Heart right ventricle (tissue), 16 donors: ENCODE data around the gene RELL2. TPM values are rescaled to one million over a fixed set of nuclear protein-coding genes. Genes with fewer than 3 reads are reported as not detected.

Experiments used
- ATAC-seq, 8 donors: fragments of 200-7000 bp; cut with Tn5 transposase; one replicate each; pipeline ENCODE4 v1.9.1; 2020; ENCODE audit warnings: mild to moderate bottlenecking in 8 of 8, moderate library complexity in 8 of 8, moderate number of reproducible peaks in 1 of 8
- DNase-seq, 2 donors: peaks; one replicate each; pipeline ENCODE4 v3.0.0-alpha.2; 2020
- H3K27ac ChIP-seq, 10 donors: fragments of 200-600 bp; sonication (generic) in 2 of 10; one replicate each; pipeline versions ENCODE4 v1.5.0 to v1.8.0; 2020 to 2022; ENCODE audit warnings: mild to moderate bottlenecking in 3 of 10
- H3K27me3 ChIP-seq, 7 donors: fragments of 200-600 bp; one replicate each; pipeline ENCODE4 v1.8.0; 2021 to 2022; ENCODE audit warnings: mild to moderate bottlenecking in 2 of 7
- H3K36me3 ChIP-seq, 9 donors: fragments of 200-600 bp; sonication (generic) in 1 of 9; one replicate each; pipeline versions ENCODE4 v1.5.0 to v1.8.0; 2020 to 2022; ENCODE audit warnings: mild to moderate bottlenecking in 2 of 9
- H3K4me1 ChIP-seq, 9 donors: fragments of 200-600 bp; sonication (generic) in 1 of 9; one replicate each; pipeline versions ENCODE4 v1.5.0 to v1.8.0; 2020 to 2022; ENCODE audit warnings: mild to moderate bottlenecking in 4 of 9
- H3K4me3 ChIP-seq, 10 donors: fragments of 200-600 bp; sonication (generic) in 2 of 10; one replicate each; pipeline versions ENCODE4 v1.5.0 to v1.8.0; 2020 to 2022; ENCODE audit warnings: mild to moderate bottlenecking in 7 of 10, moderate library complexity in 2 of 10
- H3K9me3 ChIP-seq, 11 donors: fragments of 200-600 bp in 10 of 11; sonication (generic) in 2 of 11; one replicate each; pipeline versions ENCODE4 v1.5.0 to v1.8.0; 2013 to 2022; ENCODE audit warnings: mild to moderate bottlenecking in 2 of 11, control low read depth in 1 of 11, moderate library complexity in 1 of 11
- CTCF ChIP-seq, 9 donors: fragments of 200-600 bp; sonication (generic) in 2 of 9; IDR thresholded peaks; one replicate each; pipeline versions ENCODE4 v1.5.0 to v1.8.0; 2021 to 2022; ENCODE audit warnings: antibody characterized with exemption in 9 of 9, mild to moderate bottlenecking in 5 of 9, moderate library complexity in 1 of 9
- WGBS, 2 donors: extraction: QIAGEN DNeasy Blood & Tissue Kit; methylation state at CpG; one replicate each; pipeline ENCODE4 v1.1.7; 2013; ENCODE audit warnings: inconsistent platforms in 1 of 2; 5-methylcytosine and 5-hydroxymethylcytosine counted together
- intact Hi-C, 10 donors: fragments of 100-400 bp; cut with DNase I; formaldehyde crosslinking; loops; one replicate each; pipeline versions ENCODE4 v1.11.1 to v1.14.2; 2022
- polyA plus RNA-seq, 2 donors: library from polyadenylated mRNA; stranded (reverse); fragments of 200-250 nt; gene quantifications; one replicate each; pipeline ENCODE4 v1.2.3, GENCODE V29; 2013
- total RNA-seq, 10 donors: library from RNA; stranded (reverse); fragmentation: NEBNext Ultra II Directional in 3 of 10; extraction: Animal tissue kit (Norgen Biotek cat#: 25700) in 3 of 10; gene quantifications; one replicate each; pipeline versions ENCODE4 v1.2.1 to v1.2.4, GENCODE V29; 2021 to 2023
- donor health status: Arrhythmogenic right ventricular cardiomyopathy.
- donor health status: ischemic (EF 13 %, LVEDD 7.1; RV severe dilation, severe dysfunction).
- donor health status: healthy with polysubstance abuse.
- donor health status: DM: no; HTN: yes; CAD: no.
- donor health status: DM: no; HTN: no; CAD: no.
- donor health status: ischemic (EF 25% LVEDD 6.9; RV normal size, moderate dysfunction).
- donor health status: ischemic (EF 25% LVEDD 5.7; RV mildly dilated, moderate dysfunction).
- donor health status: healthy.
- donor health status: DM: yes; HTN: yes; CAD: no.
- donor health status: Ischemic cardiomyopathy.
- donor health status: ischemic (EF 35%, LVEDD 5.7; RV mildly dilated, moderate dysfunction).
- donor health status: nonischemic (EF 11% LVEDD 7.7; RV severe dilation, severe dysfunction).
- donor health status: DM: yes; HTN: yes; CAD: no.
- donor health status: PGD.
- donor health status: ischemic (EF 29% LVEDD 5.4; RV normal size, mild dysfunction).
- donor health status: nonischemic (EF 23%, LVEDD 6.1; RV moderate dilation, normal function).

The RELL2 gene
- total and polyA plus RNA-seq, 12 donors = 0.33 to 3.2 (median 0.64) TPM

DNA sequence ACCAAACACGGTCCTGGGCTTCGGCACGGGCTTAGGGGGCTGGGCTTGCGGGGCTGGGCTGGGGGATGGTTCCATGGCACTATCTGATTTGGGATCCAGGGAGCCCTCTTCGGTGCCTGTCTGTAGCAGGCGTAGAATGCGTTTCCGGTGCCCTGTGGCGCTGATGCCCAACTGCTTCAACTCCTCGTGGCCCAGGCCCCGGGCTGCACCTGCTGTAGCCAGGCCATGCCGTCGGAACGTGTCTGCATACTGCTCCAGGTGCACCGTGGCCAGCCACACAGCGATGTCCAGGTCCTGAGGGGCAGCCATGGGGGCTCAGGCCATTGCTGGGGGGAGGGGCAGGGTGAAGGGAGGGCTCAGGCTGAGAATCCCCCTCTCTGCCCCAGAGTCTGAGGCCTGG is 43.4 kb downstream of the RELL2 start:
- H3K9me3 ChIP-seq = no peaks in the 10 kb centered on the region
- H3K4me1 ChIP-seq = peaks cover 2 to 75% (median 39%) of the 10 kb centered on the region in 9 donors
- H3K36me3 ChIP-seq = peaks cover 0 to 44% (median 0%) of the 10 kb centered on the region in 9 donors
- H3K27me3 ChIP-seq = no peaks in the 10 kb centered on the region
- no peak for TF ChIP-seq CTCF (IDR thresholded peaks at IDR 0.05)
- no peak for DNase-seq
- intact Hi-C loops = loop anchor here in 1 of 10 donors (5.0 kb wide), 1 partner anchor 202 kb away; no protein-coding TSS in a partner anchor
- 63 to 77% methylated on average over 16 of the region's 16 CpGs for WGBS, 2 donors
- peak overlapping the region; percentile 59 to 96 (median 90) for H3K27ac ChIP-seq
- no peak for ATAC-seq
- peak overlapping the region in 9 of 10 donors; percentile 17 to 68 (median 59) for H3K4me3 ChIP-seq

DNA sequence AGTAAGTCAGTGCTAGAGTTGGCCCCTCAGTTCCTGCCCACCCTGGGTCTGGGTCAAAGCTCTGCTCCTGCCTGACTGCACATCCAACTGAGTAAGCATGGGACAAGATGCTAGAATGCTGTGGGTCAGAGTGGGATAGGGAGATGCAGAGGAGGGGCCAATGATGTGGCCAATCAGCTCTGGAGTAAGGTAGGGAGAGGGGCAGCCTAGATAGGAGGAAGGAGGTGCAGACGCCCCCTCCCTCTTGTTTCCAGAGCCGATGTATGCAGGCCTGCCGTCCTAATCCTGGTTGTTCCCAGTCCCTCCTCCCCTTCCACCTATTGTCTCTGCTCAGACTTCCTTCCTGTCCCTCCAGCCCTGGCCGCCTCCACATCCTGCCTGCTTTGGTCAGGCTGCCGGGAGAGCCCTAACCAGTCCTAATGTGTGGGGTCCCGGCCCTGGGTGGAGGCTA is 44.0 kb downstream of the RELL2 start:
- Histone ChIP-seq H3K4me1 (peaks cover 2 to 75% (median 39%) of the 10 kb centered on the region in 9 donors), H3K4me3 (peak overlapping the region in 9 of 10 donors; percentile 42 to 68 (median 59)), H3K36me3 (peaks cover 0 to 38% (median 0%) of the 10 kb centered on the region in 9 donors), H3K9me3 (no peaks in the 10 kb centered on the region), H3K27me3 (no peaks in the 10 kb centered on the region), H3K27ac (peak overlapping the region; percentile 76 to 96 (median 90))
- no peak for TF ChIP-seq CTCF (IDR thresholded peaks at IDR 0.05)
- DNase-seq = peak; percentile 68 to 88
- ATAC-seq = peak; percentile 60 to 87 (median 78)
- intact Hi-C loops = loop anchor here in 1 of 10 donors (5.0 kb wide), 1 partner anchor 202 kb away; no protein-coding TSS in a partner anchor
- 43 to 49% methylated on average over 6 of the region's 6 CpGs for WGBS, 2 donors

- H3K4me3 ChIP-seq = peak overlapping the region; percentile 18 to 68 (median 58)
- DNase-seq = no peak
- H3K4me1 ChIP-seq = peaks cover 2 to 74% (median 39%) of the 10 kb centered on the region in 9 donors
- 56 to 61% methylated on average over 2 of the region's 2 CpGs for WGBS, 2 donors
- intact Hi-C loops = loop anchor here in 1 of 10 donors (5.0 kb wide), 1 partner anchor 201 kb away; no protein-coding TSS in a partner anchor
- H3K9me3 ChIP-seq = no peaks in the 10 kb centered on the region
- H3K27ac ChIP-seq = peak overlapping the region; percentile 76 to 96 (median 90)
- no peak for ATAC-seq
- no peaks in the 10 kb centered on the region for H3K27me3 ChIP-seq
- peaks cover 0 to 33% (median 0%) of the 10 kb centered on the region in 9 donors for H3K36me3 ChIP-seq
- no peak for TF ChIP-seq CTCF (IDR thresholded peaks at IDR 0.05)
These were observed 44.5 kb downstream of the RELL2 start for GRCh38 chr5:141681295-141681694.

DNA sequence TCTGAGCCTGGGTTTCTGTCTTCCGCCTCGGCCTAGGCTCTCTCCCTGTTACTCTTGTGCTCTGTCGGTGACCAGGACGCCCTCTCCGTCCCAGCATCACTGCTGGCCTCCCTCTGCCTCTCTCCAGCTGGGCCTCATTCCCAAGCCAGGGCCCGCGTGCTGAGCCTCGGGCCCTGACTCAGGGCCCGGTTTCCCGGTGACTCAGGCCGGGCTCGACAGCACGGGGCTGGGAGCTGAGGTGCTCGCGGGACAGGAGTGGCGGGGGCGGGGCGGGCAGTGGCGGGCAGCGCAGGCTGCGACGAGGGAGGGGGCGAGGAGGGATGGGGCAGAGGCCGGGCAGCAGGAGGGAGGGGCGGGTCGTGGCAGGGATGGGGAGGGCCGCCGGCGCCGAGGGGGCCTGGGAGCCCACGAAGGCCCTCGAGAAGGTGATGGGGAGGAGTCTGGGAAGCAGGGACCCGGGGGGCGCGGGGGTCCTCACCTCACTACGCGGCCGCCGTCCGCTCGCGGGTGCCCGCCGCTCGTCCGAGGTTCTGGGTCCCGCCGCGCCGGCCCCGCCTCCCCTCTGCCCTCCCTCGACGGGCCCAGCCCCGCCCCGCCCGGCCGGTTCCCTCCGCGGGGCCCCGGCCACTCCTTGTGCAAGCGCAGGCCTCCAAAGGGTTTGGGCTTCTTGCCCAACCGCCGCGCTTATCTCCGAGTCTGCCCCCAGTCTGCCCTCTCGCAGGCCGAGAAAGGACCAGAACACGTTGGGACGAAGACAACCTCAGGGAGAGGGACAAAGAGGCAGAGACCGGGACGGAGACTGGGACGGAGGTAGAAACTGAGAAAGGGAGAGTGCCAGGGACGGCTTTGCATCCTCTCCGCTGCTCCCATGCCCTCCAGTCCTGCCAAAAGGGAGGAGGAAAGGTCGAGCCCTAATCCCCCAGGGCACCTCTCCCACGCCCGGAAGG is 45.2 kb downstream of the RELL2 start, which contains the start of gene ARAP3:
Gene ARAP3 (minus strand): TSS at position 536 of the 947 bp plus-strand sequence. CDS start 1,744 bp downstream, outside the sequence.
- no peaks in the 10 kb centered on the region for H3K9me3 ChIP-seq
- H3K4me3 ChIP-seq = peak within 1 kb of the TSS; percentile 18 to 68 (median 58)
- 3% methylated on average over 75 to 77 of the region's 77 CpGs for WGBS, 2 donors
- H3K4me1 ChIP-seq = peaks cover 2 to 74% (median 38%) of the 10 kb centered on the region in 9 donors
- peak within 1 kb of the TSS; percentile 76 to 96 (median 90) for H3K27ac ChIP-seq
- peak; percentile 85 to 95 (median 87) for ATAC-seq
- H3K27me3 ChIP-seq = no peaks in the 10 kb centered on the region
- no peak for TF ChIP-seq CTCF (IDR thresholded peaks at IDR 0.05)
- peak; percentile 88 to 90 for DNase-seq
- H3K36me3 ChIP-seq = peaks cover 0 to 26% (median 0%) of the 10 kb centered on the region in 9 donors
- intact Hi-C loops = loop anchor here in 1 of 10 donors (5.0 kb wide), 1 partner anchor 200 kb away; no protein-coding TSS in a partner anchor
